Lower leg skin (tissue), 4 donors: Measurements from ENCODE around the gene IDNK. TPM values are rescaled to one million over a fixed set of nuclear protein-coding genes. Genes with fewer than 3 reads are reported as not detected.

ENCODE experiments used
- DNase-seq, 2 donors: peaks; one replicate each; pipeline ENCODE4 v3.0.0-alpha.2; 2019; ENCODE audit warnings: low spot score in 2 of 2
- H3K4me3 ChIP-seq: fragments of 200-600 bp; sonication (generic); 2 replicates; pipeline ENCODE4 v1.5.1; 2017; ENCODE audit warnings: mild to moderate bottlenecking, low read depth; ENCODE audit not compliant: poor library complexity, severe bottlenecking
- CTCF ChIP-seq, 3 donors: fragments of 450-650 bp; IDR thresholded peaks; one replicate each; pipeline ENCODE4 v1.5.1; 2016; ENCODE audit warnings: antibody characterized with exemption in 3 of 3, mild to moderate bottlenecking in 3 of 3, moderate library complexity in 2 of 3
- POLR2A ChIP-seq, 2 donors: fragments of 450-650 bp; IDR thresholded peaks; one replicate each; pipeline ENCODE4 v1.6.1; 2016 to 2017; ENCODE audit warnings: antibody characterized with exemption in 2 of 2, mild to moderate bottlenecking in 1 of 2, moderate library complexity in 1 of 2
- WGBS, 2 donors: methylation state at CpG; one replicate each; pipeline ENCODE4 v1.1.5; 2018; 5-methylcytosine and 5-hydroxymethylcytosine counted together
- intact Hi-C: fragments of 100-400 bp; cut with DNase I; formaldehyde crosslinking; loops from one replicate; pipeline ENCODE4 v1.15.0; 2023; ENCODE audit warnings: low total_unique reads
- total RNA-seq, 4 donors: library from RNA; depleted of rRNA; stranded (reverse); fragments of >200 nt; gene quantifications; one replicate each; pipeline ENCODE4 v1.1.0, GENCODE V29; 2016

Gene IDNK
- total RNA-seq, 4 donors from 2014 or later = 0.53 to 5.5 (median 2.2) TPM

GRCh38 chr9:83629433-83630104, 6.6 kb downstream of the IDNK start:
- 90 to 95% methylated on average over 7 of the region's 7 CpGs for WGBS, 2 donors
- DNase-seq = no peak
- TF ChIP-seq POLR2A (IDR thresholded peaks at IDR 0.05) (no peak), CTCF (IDR thresholded peaks at IDR 0.05) (no peak)
- no peak overlapping the region for H3K4me3 ChIP-seq
- intact Hi-C loops = no loop called here

GRCh38 chr9:83630938-83631457, 8.1 kb downstream of the IDNK start:
- no peak for TF ChIP-seq POLR2A (IDR thresholded peaks at IDR 0.05)
- TF ChIP-seq CTCF (IDR thresholded peaks at IDR 0.05) = no peak
- DNase-seq = no peak
- intact Hi-C loops = no loop called here
- no peak overlapping the region for H3K4me3 ChIP-seq
- WGBS, 2 donors = 27 to 37% methylated on average over 11 of the region's 11 CpGs

- no peak overlapping the region for H3K4me3 ChIP-seq
- intact Hi-C loops = no loop called here
- TF ChIP-seq CTCF (IDR thresholded peaks at IDR 0.05) (no peak), POLR2A (IDR thresholded peaks at IDR 0.05) (no peak)
- WGBS, 2 donors = 91 to 100% methylated on average over 1 of the region's 1 CpG
- DNase-seq = no peak
Measured at GRCh38 chr9:83633255-83633654, 10.3 kb downstream of the IDNK start.

- no peak for DNase-seq
- 92 to 95% methylated on average over 2 of the region's 2 CpGs for WGBS, 2 donors
Measured at GRCh38 chr9:83633676-83634075, 10.7 kb downstream of the IDNK start.

GRCh38 chr9:83636813-83637212, 13.9 kb downstream of the IDNK start:
- DNase-seq = no peak
- intact Hi-C loops = no loop called here
- no peak overlapping the region for H3K4me3 ChIP-seq
- no peak for TF ChIP-seq POLR2A (IDR thresholded peaks at IDR 0.05)
- no peak for TF ChIP-seq CTCF (IDR thresholded peaks at IDR 0.05)

More at GRCh38 chr9:83633676-83634075, 10.7 kb downstream of the IDNK start:
- intact Hi-C loops = no loop called here
- TF ChIP-seq CTCF (IDR thresholded peaks at IDR 0.05) (no peak), POLR2A (IDR thresholded peaks at IDR 0.05) (no peak)
- H3K4me3 ChIP-seq = no peak overlapping the region

- no peak for DNase-seq
- 32 to 42% methylated on average over 1 of the region's 1 CpG for whole genome bisulfite sequencing, 2 donors
- no peak overlapping the region for H3K4me3 ChIP-seq
- TF ChIP-seq POLR2A (IDR thresholded peaks at IDR 0.05) = no peak
- TF ChIP-seq CTCF (IDR thresholded peaks at IDR 0.05) = no peak
- intact Hi-C loops = no loop called here
Measured at GRCh38 chr9:83637389-83637788, 14.4 kb downstream of the IDNK start.
